CD4-positive, alpha-beta memory T cell (primary cell): Measurements from ENCODE around the gene CCDC167. TPM values are rescaled to one million over a fixed set of nuclear protein-coding genes. Genes with fewer than 3 reads are reported as not detected.
A peak's percentile ranks its signal among the peaks of the same experiment; 100 is the strongest.

Experiments
- CTCF ChIA-PET: fragments of 350-600 bp; sonication (Branson Sonifier 250); formaldehyde crosslinking; loops from one replicate; lab custom pipeline; 2021; ENCODE audit warnings: inconsistent platforms; ENCODE audit not compliant: partially characterized antibody; lab: Charles Lee
- POLR2A ChIA-PET: fragments of 350-600 bp; sonication (Branson Sonifier 250); formaldehyde crosslinking; loops from one replicate; lab custom pipeline; 2021; ENCODE audit not compliant: partially characterized antibody; lab: Charles Lee
- DNase-seq, 5 donors: peaks; one replicate each; pipeline versions ENCODE4 v3.0.0 to v3.0.0-alpha.2; 2020 to 2022; ENCODE audit warnings: mixed read lengths in 1 of 5
- H3K27ac ChIP-seq: one replicate; pipeline ENCODE4 v1.7.0; 2013; ENCODE audit warnings: low read depth, low read length
- H3K27me3 ChIP-seq: 2 replicates; pipeline ENCODE4 v1.7.0; 2013; ENCODE audit warnings: mild to moderate bottlenecking, low read length, moderate library complexity; ENCODE audit not compliant: insufficient read depth
- H3K36me3 ChIP-seq: 2 replicates; pipeline ENCODE4 v1.7.0; 2013; ENCODE audit warnings: mild to moderate bottlenecking, low read length, moderate library complexity; ENCODE audit not compliant: insufficient read depth
- H3K4me1 ChIP-seq: 2 replicates; pipeline ENCODE4 v1.7.0; 2013; ENCODE audit warnings: mild to moderate bottlenecking, low read length, moderate library complexity; ENCODE audit not compliant: insufficient read depth
- H3K4me3 ChIP-seq, 2 donors: one replicate each; pipeline ENCODE4 v1.7.0; 2013; ENCODE audit warnings: low read length in 2 of 2, mild to moderate bottlenecking in 1 of 2
- H3K9me3 ChIP-seq, 2 donors: one replicate each; pipeline ENCODE4 v1.7.0; 2013; ENCODE audit warnings: low read length in 2 of 2, control low read depth in 1 of 2; ENCODE audit not compliant: control insufficient read depth in 1 of 2
- H3K27ac Mint-ChIP-seq, 7 donors: one replicate each; pipeline ENCODE4 v1.8.0; 2020 to 2021; ENCODE audit warnings: mixed read lengths in 7 of 7, mild to moderate bottlenecking in 6 of 7, inconsistent platforms in 3 of 7, moderate library complexity in 3 of 7
- H3K27me3 Mint-ChIP-seq, 2 donors: one replicate each; pipeline ENCODE4 v1.8.0; 2020 to 2021; ENCODE audit warnings: mixed read lengths in 2 of 2
- H3K36me3 Mint-ChIP-seq, 2 donors: one replicate each; pipeline ENCODE4 v1.8.0; 2020 to 2021; ENCODE audit warnings: mixed read lengths in 2 of 2, inconsistent platforms in 1 of 2, mild to moderate bottlenecking in 1 of 2
- H3K4me1 Mint-ChIP-seq, 4 donors: one replicate each; pipeline ENCODE4 v1.8.0; 2020 to 2021; ENCODE audit warnings: mixed read lengths in 4 of 4, mild to moderate bottlenecking in 1 of 4
- H3K4me3 Mint-ChIP-seq, 8 donors: one replicate each; pipeline ENCODE4 v1.8.0; 2020 to 2021; ENCODE audit warnings: mixed read lengths in 8 of 8, mild to moderate bottlenecking in 7 of 8, moderate library complexity in 6 of 8, inconsistent platforms in 3 of 8
- H3K9me3 Mint-ChIP-seq, 8 donors: one replicate each; pipeline ENCODE4 v1.8.0; 2020 to 2021; ENCODE audit warnings: mixed read lengths in 8 of 8, mild to moderate bottlenecking in 5 of 8, inconsistent platforms in 3 of 8, moderate library complexity in 1 of 8
- intact Hi-C: fragments of 100-400 bp; cut with micrococcal nuclease; formaldehyde crosslinking; loops from one replicate; pipeline ENCODE4 v1.15.1; 2023
- polyA plus RNA-seq, 2 donors: library from polyadenylated mRNA; unstranded; fragments of 300-500 nt; fragmentation: Illumina TruSeq; gene quantifications; one replicate each; pipeline ENCODE4 v1.2.3, GENCODE V29; 2021
- total RNA-seq, 2 experiments: library from RNA; stranded (reverse); gene quantifications; one replicate each; pipeline ENCODE4 v1.2.3, GENCODE V29; 2021

CCDC167 gene
- total and polyA plus RNA-seq, 4 experiments from 2014 or later, result 25.1 to 226 (median 89.2) TPM

DNA sequence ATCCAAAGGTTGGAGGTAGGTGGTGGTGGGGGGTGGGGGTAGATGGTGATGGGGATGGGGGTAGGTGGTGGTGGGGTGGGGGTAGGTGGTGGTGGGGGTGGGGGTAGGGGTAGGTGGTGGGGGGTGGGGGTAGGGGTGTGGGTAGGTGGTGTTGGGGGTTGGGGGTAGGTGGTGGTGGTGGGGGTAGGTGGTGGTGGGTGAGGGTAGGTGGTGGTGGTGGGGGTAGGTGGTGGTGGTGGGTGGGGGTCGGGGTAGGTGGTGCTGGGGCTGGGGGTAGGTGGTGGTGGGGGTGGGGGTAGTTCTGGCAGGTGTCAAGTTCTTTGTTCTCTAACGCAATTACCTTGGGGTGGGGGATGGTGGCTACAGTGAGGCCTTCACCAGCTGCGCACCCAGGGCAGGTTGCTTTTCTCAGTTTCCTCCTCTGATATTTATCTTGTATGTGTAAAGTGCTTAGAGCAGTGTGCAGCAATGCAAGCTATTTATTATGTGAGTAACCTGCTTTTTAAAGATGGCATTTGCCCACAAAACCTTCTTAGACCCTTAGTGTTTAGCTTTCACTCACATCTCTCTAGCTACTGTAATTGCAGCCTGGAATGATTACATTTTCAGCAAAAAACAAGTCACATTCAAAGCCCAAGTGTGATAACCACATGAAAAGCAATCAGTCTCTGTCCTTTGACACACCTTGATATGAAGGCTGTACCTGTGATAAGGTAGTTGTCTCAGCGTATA lies 8.2 kb upstream of the CCDC167 start:
- H3K4me1 Mint-ChIP-seq, result peaks cover 49 to 93% (median 79%) of the 10 kb centered on the region in 4 donors
- no peaks in the 10 kb centered on the region for H3K36me3 Mint-ChIP-seq
- no peaks in the 10 kb centered on the region for H3K27me3 Mint-ChIP-seq
- Histone ChIP-seq H3K4me1 (peaks cover 92% of the 10 kb centered on the region), H3K4me3 (no peak overlapping the region), H3K9me3 (no peaks in the 10 kb centered on the region), H3K27me3 (no peaks in the 10 kb centered on the region), H3K27ac (peak overlapping the region; percentile 44), H3K36me3 (no peaks in the 10 kb centered on the region)
- CTCF ChIA-PET, result interaction anchor here (0.9 to 3.5 kb wide), 9 partner anchors 10 to 58 kb away, joined by 3 to 24 read pairs (median 7); no protein-coding TSS in a partner anchor
- intact Hi-C loops, result loop anchor here (1.0 to 10.0 kb wide), 3 partner anchors 8 to 307 kb away; partner anchors contain the start of genes CCDC167 and ZFAND3
- H3K9me3 Mint-ChIP-seq, result peaks cover 0 to 2% (median 0%) of the 10 kb centered on the region in 8 donors
- peak; percentile 63 to 68 (median 65) for DNase-seq
- peak overlapping the region in 7 of 8 donors; percentile 10 to 89 (median 59) for H3K4me3 Mint-ChIP-seq
- POLR2A ChIA-PET, result interaction anchor here (0.6 to 23.5 kb wide), 16 partner anchors 10 to 284 kb away, joined by 3 to 977 read pairs (median 4); partner anchors contain the start of gene CMTR1
- peak overlapping the region; percentile 90 to 99 (median 91) for H3K27ac Mint-ChIP-seq

DNA sequence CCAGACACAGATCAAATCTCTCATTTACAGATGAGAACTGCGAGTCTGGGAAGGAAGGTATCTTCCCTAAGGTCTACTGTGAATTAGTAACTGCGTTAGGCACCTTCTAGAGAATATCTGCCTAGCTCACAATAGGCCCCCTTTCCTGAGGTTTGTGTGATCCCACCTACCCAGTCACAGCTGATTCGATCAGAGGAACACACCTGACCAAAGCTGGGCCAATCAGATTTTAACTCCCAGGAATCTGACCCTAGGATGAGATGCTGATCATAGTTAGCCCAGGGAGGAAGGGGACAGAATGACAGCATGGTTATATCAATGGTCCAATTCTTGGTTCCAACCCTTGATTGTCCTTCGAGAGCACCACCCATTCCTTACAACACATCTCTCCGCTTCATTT lies 7.4 kb upstream of the CCDC167 start:
- intact Hi-C loops, result loop anchor here (10.0 kb wide), 1 partner anchor 308 kb away; the partner anchor contains the start of gene ZFAND3
- ChIA-PET POLR2A (interaction anchor here (0.8 to 23.5 kb wide), 5 partner anchors 11 to 38 kb away, joined by 3 to 977 read pairs (median 4); no protein-coding TSS in a partner anchor), CTCF (interaction anchor here (1.0 to 1.9 kb wide), 2 partner anchors 9 to 22 kb away, joined by 3 to 20 read pairs; no protein-coding TSS in a partner anchor)
- Mint-ChIP-seq H3K27me3 (no peaks in the 10 kb centered on the region), H3K36me3 (no peaks in the 10 kb centered on the region), H3K27ac (peak overlapping the region; percentile 78 to 100 (median 94)), H3K9me3 (peaks cover 0 to 2% (median 0%) of the 10 kb centered on the region in 8 donors), H3K4me3 (peak overlapping the region in 4 of 8 donors; percentile 15 to 54 (median 48)), H3K4me1 (peaks cover 51 to 95% (median 80%) of the 10 kb centered on the region in 4 donors)
- no peak overlapping the region for H3K4me3 ChIP-seq
- H3K27me3 ChIP-seq, result no peaks in the 10 kb centered on the region
- no peak for DNase-seq
- no peaks in the 10 kb centered on the region for H3K36me3 ChIP-seq
- H3K4me1 ChIP-seq, result peaks cover 92% of the 10 kb centered on the region
- H3K27ac ChIP-seq, result peak overlapping the region; percentile 8
- H3K9me3 ChIP-seq, result no peaks in the 10 kb centered on the region

DNA sequence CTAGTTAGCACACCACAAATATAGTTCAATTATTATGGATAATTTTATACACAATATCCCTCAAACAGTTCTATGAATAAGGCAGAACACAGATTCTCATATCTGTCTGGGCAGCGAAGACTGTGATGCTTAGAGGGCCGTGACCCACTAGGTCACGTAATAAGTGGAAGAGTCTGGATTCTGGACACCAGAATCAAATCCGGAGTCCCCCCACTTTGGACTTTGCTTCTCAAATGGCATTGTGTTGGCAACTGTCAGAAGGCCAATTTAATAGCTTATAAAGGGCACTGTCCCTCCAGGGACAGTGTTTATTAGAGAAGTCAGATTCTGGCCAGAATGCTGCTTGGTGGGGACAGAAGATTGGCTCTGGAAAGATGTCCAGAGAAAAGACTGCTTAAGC lies 6.8 kb upstream of the CCDC167 start:
- Histone ChIP-seq H3K9me3 (no peaks in the 10 kb centered on the region), H3K36me3 (no peaks in the 10 kb centered on the region), H3K27ac (peak overlapping the region; percentile 8), H3K4me3 (no peak overlapping the region), H3K4me1 (peaks cover 92% of the 10 kb centered on the region), H3K27me3 (no peaks in the 10 kb centered on the region)
- CTCF ChIA-PET, result interaction anchor here (1.0 to 2.2 kb wide), 4 partner anchors 10 to 59 kb away, joined by 3 to 20 read pairs (median 4); no protein-coding TSS in a partner anchor
- peak overlapping the region; percentile 89 to 100 (median 99) for H3K27ac Mint-ChIP-seq
- no peak for DNase-seq
- no peaks in the 10 kb centered on the region for H3K36me3 Mint-ChIP-seq
- POLR2A ChIA-PET, result interaction anchor here (0.8 to 23.5 kb wide), 4 partner anchors 12 to 38 kb away, joined by 3 to 977 read pairs (median 4); no protein-coding TSS in a partner anchor
- H3K4me1 Mint-ChIP-seq, result peaks cover 56 to 95% (median 81%) of the 10 kb centered on the region in 4 donors
- intact Hi-C loops, result loop anchor here (10.0 kb wide), 1 partner anchor 308 kb away; the partner anchor contains the start of gene ZFAND3
- peaks cover 0 to 2% (median 0%) of the 10 kb centered on the region in 8 donors for H3K9me3 Mint-ChIP-seq
- H3K4me3 Mint-ChIP-seq, result peak overlapping the region in 2 of 8 donors; percentile 11 to 18
- H3K27me3 Mint-ChIP-seq, result no peaks in the 10 kb centered on the region

DNA sequence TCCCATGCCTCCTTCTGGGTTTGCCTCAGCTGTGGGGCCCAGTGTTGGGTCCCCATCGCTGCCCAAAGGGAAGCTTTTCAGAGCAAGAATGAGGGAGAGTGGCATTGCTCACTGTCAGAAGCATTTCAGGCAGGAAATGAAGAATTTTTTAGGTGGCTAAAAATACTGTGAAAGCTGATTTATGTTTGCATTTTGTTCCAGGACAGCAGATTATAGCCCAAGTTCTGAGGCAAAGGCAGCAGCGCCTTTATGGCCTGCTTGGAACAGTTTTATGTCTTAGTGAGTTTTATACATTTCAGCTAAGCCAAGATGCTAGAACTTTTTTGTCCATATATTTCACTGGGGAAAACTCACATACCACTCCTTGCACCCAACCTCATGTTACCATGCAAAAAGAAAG lies 4.3 kb upstream of the CCDC167 start:
- Mint-ChIP-seq H3K4me1 (peaks cover 65 to 96% (median 81%) of the 10 kb centered on the region in 4 donors), H3K4me3 (peak overlapping the region in 7 of 8 donors; percentile 43 to 89 (median 70)), H3K36me3 (peaks cover 0 to 4% of the 10 kb centered on the region in 2 donors), H3K27me3 (no peaks in the 10 kb centered on the region), H3K27ac (peak overlapping the region; percentile 98 to 100 (median 100)), H3K9me3 (no peaks in the 10 kb centered on the region)
- Histone ChIP-seq H3K27ac (peak overlapping the region; percentile 91), H3K27me3 (no peaks in the 10 kb centered on the region), H3K9me3 (no peaks in the 10 kb centered on the region), H3K4me1 (peaks cover 91% of the 10 kb centered on the region), H3K4me3 (no peak overlapping the region), H3K36me3 (no peaks in the 10 kb centered on the region)
- ChIA-PET CTCF (interaction anchor here (1.4 to 6.6 kb wide), 6 partner anchors 9 to 189 kb away, joined by 3 to 77 read pairs (median 12); no protein-coding TSS in a partner anchor), POLR2A (interaction anchor here (0.7 to 23.5 kb wide), 11 partner anchors 9 to 71 kb away, joined by 3 to 977 read pairs (median 6); partner anchors contain the start of gene CMTR1)
- DNase-seq, result no peak
- intact Hi-C loops, result loop anchor here (5.0 to 10.0 kb wide), 2 partner anchors 72 to 311 kb away; partner anchors contain the start of genes CMTR1 and ZFAND3

DNA sequence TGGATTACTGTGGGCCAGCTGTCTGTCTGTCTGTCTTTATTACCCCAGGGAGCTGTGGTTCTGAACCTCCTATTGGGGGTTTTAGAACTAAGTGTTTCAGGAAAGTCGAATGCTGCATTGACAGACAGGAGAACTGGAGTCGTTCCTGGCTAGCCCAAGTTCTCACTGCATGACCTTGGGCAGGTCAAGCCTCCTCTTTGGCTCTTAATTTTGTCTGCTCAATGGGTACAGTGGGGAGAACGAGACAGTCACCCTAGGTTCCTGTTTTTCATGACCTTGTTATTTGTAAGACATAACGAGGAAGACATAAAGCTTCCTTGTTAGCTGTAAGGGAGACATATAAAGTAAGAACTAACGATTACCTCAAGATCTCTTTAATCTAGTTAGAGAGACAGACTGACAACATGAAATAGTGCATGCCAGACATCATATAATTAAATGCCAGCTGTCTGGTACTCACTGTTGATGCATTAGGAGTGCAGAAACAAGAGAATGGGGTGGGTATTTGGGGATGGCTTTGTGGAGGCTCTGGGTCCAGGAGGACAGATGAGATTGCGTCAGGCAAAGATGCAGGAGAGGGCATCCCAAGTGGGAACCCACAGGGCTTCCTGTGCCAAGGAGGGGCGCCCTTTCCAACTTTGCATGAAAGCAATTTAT lies 3.7 kb upstream of the CCDC167 start:
- intact Hi-C loops, result loop anchor here (5.0 to 10.0 kb wide), 2 partner anchors 71 to 311 kb away; partner anchors contain the start of genes CMTR1 and ZFAND3
- no peaks in the 10 kb centered on the region for H3K27me3 ChIP-seq
- Mint-ChIP-seq H3K27ac (peak overlapping the region; percentile 98 to 100 (median 100)), H3K9me3 (no peaks in the 10 kb centered on the region), H3K36me3 (peaks cover 0 to 4% of the 10 kb centered on the region in 2 donors), H3K27me3 (no peaks in the 10 kb centered on the region), H3K4me1 (peaks cover 64 to 96% (median 80%) of the 10 kb centered on the region in 4 donors), H3K4me3 (peak overlapping the region in 7 of 8 donors; percentile 68 to 89 (median 79))
- peak overlapping the region; percentile 91 for H3K27ac ChIP-seq
- CTCF ChIA-PET, result interaction anchor here (1.1 to 6.6 kb wide), 7 partner anchors 9 to 189 kb away, joined by 3 to 77 read pairs (median 7); no protein-coding TSS in a partner anchor
- no peaks in the 10 kb centered on the region for H3K9me3 ChIP-seq
- DNase-seq, result no peak
- H3K4me1 ChIP-seq, result peaks cover 91% of the 10 kb centered on the region
- POLR2A ChIA-PET, result interaction anchor here (0.7 to 23.5 kb wide), 13 partner anchors 8 to 70 kb away, joined by 3 to 977 read pairs (median 5); partner anchors contain the start of gene CMTR1
- peak overlapping the region in 1 of 2 donors; percentile 29 for H3K4me3 ChIP-seq
- no peaks in the 10 kb centered on the region for H3K36me3 ChIP-seq

DNA sequence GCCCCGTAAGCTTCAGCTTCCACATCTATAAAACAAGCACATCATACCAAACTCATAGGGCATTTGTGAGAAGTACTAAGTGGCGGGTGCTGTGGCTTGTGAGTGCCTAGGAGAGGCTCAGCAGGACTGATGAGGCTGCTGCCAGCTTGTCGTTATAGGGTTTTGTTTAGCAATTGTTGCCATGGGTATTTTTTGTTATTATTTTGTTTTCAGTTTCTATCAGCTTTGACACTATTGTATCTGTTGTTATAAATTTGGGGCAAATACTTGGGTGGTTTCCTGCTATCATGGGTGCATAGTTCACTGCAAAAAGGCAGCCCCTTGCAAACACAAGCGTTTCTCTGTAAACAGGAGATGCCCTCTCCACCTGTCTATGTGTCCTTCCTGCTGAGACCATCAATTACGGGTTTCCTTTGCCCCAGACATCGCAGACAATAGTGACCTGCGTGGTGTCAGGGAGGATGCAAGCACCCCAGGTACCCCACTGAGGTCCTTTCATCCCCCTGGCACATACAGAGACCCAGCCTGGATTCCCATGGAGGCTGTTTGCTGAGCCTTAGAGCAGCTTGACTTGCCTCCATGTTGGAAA lies 3.1 kb upstream of the CCDC167 start:
- peak overlapping the region; percentile 91 for H3K27ac ChIP-seq
- Mint-ChIP-seq H3K27ac (peak overlapping the region; percentile 98 to 100 (median 100)), H3K4me3 (peak overlapping the region; percentile 65 to 89 (median 79)), H3K9me3 (no peaks in the 10 kb centered on the region), H3K27me3 (no peaks in the 10 kb centered on the region), H3K4me1 (peaks cover 62 to 96% (median 80%) of the 10 kb centered on the region in 4 donors), H3K36me3 (peaks cover 0 to 4% of the 10 kb centered on the region in 2 donors)
- POLR2A ChIA-PET, result interaction anchor here (0.5 to 23.5 kb wide), 12 partner anchors 8 to 327 kb away, joined by 3 to 977 read pairs (median 6); partner anchors contain the start of gene CMTR1
- intact Hi-C loops, result loop anchor here (1.0 to 10.0 kb wide), 3 partner anchors 14 to 312 kb away; partner anchors contain the start of genes CMTR1 and ZFAND3
- no peaks in the 10 kb centered on the region for H3K27me3 ChIP-seq
- DNase-seq, result peak; percentile 85 to 94 (median 91)
- peak overlapping the region in 1 of 2 donors; percentile 29 for H3K4me3 ChIP-seq
- H3K36me3 ChIP-seq, result no peaks in the 10 kb centered on the region
- CTCF ChIA-PET, result interaction anchor here (1.1 to 6.6 kb wide), 10 partner anchors 10 to 190 kb away, joined by 3 to 77 read pairs (median 5); no protein-coding TSS in a partner anchor
- H3K4me1 ChIP-seq, result peaks cover 91% of the 10 kb centered on the region
- no peaks in the 10 kb centered on the region for H3K9me3 ChIP-seq
